Endometrial microvascular endothelial cells (primary cell): Measurements from ENCODE around the gene HSPA1A. TPM values are rescaled to one million over a fixed set of nuclear protein-coding genes. Genes with fewer than 3 reads are reported as not detected.
"Not testable (repeated sequence)": the region's sequence is repeated elsewhere in the genome, so short reads cannot be mapped to it uniquely, and the experiment has no call there.

Source experiments
- in situ Hi-C: cut with HindIII; loops from 2 replicates; pipeline ENCODE4 v1.10.0; 2017; ENCODE audit warnings: low sequenced_read_pairs, low pct_unique_long_range_greater_than_20kb; ENCODE audit errors: inconsistent ontology term
- total RNA-seq: library from RNA; depleted of rRNA; stranded (reverse); fragments of >200 nt; gene quantifications from one replicate; pipeline ENCODE4 v1.2.3, GENCODE V29; 2015; ENCODE audit errors: inconsistent ontology term

Gene HSPA1A
- total RNA-seq, 1 donor from 2014 or later = 171 TPM

DNA sequence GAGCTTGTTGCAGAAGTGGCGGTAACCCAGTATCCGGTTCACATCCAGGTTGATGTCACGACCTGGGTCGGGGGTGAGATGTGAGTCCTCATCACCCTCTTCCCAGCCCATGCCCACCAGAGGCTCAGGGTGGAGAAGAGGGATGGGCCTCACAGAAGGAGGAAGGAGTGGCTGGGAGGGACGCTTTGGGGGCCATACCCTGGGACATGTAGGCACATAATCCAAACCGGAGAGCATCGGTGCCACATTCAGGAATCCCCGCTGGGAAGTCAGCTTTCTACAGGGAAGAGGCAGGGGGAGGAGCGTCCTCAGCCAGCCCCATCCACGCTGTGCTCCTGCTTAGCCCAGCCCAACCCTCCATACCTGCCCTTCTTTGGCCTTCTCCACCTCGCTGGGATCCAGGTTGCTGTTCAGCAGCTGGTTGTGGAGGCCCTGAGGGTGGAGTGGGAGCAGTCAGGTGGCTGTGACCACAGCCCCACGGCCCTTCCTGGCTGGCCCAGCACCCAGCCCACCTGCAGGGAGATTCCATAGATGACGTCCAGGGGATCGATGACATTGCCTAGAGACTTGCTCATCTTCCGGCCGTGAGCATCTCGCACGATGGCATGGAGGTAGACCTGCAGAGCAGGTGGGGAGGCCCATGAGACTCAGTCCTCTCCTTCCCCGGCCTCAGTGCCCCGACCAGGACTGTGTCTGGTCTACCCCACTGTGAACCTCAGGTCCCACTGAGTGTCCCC, 34.7 kb upstream of the HSPA1A start:
- in situ Hi-C loops = no loop called here

DNA sequence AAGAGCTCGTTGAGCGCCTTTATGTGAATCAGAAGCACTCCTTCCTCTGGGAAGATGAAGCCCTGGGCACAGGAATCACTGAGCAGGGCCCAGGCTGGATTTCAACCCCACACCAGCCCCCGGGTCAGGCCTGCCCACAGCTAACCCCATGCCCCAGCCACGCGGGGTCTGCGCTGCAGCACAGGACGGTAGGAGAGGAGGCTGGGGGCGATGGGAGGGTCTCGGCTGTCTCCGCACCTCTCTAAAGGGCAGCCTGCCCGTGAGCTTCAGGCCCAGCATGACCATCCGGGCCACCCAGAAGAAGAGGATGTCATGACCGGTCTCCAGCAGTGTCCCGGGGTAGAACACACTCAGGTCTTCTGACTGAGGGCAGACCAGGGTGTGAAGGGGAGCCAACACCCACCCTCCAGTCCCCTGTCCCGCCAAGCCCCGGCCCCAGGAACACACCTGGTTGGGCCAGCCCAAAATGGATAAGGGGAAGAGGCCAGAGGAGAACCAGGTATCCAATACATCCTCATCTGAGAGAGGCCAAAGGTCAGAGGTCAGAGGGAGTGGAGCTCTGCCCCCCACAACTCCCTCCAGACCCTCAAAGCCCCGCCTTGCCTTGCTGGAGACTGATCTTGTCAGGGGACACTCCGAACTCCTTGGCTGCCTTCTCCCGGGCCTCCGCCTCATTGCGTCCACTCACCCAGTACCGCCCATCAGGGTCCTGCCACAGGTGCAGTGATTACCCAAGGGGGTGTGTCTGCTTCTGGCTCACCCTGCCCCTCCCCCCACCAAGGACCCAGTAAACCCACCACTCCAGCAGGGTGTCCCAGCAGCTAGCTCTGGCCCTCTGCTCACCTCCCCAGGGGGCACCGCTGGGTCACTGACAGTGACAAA, 33.9 kb upstream of the HSPA1A start:
- in situ Hi-C loops = no loop called here

DNA sequence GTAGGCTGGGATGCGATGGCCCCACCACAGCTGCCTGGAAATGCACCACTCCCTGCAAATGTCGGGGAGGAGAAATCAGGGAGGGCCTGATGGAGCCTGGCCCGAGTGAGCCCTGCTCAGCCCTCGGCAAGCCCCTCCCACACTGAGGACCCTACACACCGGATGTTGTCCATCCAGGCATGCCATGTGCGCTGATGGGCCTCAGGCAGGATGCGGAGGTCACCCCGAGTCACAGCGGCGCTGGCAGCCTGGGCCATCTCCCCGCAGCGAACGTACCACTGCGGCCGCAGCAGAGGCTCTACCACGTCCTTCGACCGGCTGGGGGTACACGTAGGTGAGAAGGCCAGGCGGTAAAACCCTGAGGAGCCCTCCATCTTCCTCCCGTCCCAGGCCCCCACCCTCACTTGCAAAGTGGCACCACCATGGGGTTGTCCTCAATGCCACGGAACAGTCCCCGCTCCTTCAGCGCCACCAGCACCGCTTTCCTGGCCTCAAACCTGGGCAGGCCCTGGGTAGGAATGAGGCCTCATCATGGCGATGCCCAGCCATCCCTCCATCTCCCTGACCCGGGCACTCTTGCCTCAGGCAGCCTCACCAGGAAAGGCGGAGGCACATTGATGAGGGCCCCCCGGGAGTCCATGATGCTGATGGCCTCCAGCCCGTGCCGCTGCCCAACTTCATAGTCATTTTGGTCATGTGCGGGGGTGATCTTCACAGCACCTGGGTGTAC, 33.1 kb upstream of the HSPA1A start:
- in situ Hi-C loops = no loop called here

DNA sequence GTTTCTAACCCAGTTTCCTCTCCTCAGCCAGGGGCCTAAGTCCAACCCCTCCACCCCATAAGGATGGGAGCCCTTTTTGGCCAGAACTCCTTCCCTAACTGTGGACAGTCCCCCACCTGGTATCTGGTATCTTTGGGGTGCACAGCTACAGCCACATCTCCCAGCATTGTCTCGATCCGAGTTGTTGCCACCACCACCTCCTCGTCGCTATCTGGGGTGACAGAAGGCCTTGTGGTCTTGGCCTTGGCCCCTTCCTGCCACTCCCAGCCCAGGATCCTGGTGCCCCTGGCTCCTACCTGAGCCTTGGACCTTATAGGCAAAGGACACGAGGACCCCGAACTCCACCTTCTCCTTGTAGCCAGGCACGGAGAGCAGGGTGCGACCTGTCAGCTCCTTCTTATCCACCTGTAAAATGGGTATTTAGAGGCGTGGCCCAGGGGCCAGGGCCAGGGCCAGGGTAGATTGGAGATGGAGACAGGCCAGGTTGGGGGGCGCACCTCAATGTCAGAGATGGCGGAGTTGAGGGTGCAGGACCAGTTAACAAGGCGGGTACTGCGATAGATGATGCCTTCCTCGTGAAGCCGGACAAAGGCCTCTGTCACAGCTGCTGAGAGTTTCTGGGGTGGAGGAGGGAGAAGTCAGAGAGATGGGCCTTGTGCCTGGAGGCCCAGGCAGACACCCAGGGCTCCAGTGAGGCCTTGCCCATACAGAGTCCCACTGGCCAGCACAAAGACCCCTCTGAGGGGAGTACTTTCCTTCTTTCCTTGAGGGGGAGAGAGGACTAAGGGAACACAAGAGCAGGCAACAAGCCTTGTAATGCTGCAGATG, 31.0 kb upstream of the HSPA1A start:
- in situ Hi-C loops = no loop called here

DNA sequence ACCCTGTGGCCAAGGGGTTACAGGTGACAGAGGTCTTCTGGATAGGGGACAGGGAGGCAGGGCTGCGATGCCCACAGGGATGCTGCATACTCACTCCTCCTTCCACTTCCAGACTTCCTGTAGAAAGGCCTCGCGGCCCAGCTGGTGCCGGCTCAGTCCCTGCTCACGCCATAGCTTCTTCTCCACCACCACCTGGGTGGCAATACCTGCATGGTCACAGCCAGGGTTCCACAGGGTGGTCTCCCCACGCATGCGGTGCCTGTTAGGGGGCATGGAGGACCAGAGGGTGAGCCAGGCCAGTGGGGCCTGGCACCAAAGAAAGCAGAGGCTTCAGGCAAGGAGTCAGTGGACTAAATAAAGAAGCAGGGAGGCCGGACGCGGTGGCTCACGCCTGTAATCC, 29.9 kb upstream of the HSPA1A start:
- in situ Hi-C loops = no loop called here

DNA sequence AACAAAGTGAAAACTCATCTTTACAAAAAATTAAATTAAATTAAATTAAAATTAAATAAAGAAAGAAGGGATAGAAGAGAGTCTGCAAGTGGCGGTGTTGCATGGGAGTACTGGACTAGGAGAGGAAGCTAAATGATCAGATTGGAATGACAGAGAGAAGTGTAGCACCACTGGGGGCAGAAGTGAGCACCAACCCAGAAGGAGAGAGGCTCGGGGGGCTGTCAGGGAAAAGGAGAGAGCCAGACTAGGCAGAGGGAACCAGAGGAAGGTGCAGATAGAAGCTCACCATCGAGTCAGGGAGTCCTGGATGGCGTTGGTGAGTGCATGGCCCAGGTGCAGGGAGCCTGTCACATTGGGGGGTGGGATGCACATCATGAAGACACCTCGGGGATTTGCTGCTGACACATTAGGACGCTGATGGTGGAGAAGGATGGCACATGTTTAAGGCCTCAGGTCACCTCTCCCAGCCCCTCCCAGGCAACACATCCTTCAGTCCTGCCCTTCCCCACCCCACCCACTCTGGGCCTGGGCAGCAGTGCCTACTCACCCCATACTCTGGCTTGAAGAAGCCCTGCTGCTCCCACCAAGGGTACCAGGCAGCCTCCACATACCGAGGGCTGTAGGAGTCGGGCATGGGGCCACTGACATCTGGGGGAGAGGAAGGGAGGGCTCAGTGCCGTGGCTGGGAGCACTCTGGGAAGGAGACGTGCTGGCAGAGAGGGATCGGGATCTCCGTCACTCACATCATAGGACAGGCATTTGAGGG, 23.8 kb upstream of the HSPA1A start:
- in situ Hi-C loops = no loop called here

DNA sequence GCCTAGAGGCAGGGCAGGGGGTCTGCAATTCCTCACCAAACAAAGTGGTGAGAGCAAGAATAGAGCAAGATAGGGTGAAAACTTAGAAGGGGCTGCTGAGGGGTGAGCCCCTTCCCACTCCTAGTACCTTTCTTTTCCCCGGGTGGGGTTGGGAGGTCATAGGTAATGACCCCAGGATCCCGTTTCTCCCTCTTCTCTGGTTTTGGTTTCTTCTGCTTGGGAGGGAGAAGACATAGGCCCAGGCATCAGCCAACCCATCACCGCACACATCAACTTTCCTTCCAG, 23.3 kb upstream of the HSPA1A start:
- in situ Hi-C loops = no loop called here

DNA sequence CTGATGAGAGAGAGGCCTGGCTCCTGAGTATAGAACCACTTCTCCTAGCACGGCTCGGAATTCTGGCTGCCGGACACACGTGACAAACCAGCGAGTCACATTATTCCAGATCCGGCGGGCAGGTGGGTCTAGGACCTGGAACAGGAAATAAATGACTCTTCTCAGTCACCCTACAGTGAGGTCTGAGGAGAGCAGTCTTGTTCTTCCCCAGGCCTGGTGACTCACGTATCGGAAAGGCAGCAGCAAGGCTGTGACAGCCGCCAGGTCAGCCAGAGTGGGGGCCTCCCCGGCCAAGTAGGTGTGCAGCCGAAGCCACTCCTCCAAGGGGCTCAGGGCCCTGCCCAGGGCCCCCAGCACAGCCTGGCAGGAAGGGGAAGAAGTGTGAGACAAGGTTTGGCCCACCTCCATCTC, 22.6 kb upstream of the HSPA1A start:
- in situ Hi-C loops = no loop called here

DNA sequence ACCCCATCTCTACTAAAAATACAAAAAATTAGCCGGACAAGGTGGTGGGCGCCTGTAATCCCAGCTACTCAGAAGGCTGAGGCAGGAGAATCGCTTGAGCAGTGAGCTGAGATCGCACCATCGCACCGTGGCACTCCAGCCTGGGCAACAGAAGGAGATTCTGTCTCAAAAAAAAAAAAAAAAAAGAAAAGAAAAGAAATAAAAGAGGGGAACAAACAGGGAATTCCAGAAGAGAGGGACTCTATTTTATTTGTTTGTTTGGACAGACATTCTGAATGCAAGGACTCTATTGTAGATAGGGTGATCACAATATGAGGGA, 21.5 kb upstream of the HSPA1A start:
- in situ Hi-C loops = not testable (repeated sequence)

DNA sequence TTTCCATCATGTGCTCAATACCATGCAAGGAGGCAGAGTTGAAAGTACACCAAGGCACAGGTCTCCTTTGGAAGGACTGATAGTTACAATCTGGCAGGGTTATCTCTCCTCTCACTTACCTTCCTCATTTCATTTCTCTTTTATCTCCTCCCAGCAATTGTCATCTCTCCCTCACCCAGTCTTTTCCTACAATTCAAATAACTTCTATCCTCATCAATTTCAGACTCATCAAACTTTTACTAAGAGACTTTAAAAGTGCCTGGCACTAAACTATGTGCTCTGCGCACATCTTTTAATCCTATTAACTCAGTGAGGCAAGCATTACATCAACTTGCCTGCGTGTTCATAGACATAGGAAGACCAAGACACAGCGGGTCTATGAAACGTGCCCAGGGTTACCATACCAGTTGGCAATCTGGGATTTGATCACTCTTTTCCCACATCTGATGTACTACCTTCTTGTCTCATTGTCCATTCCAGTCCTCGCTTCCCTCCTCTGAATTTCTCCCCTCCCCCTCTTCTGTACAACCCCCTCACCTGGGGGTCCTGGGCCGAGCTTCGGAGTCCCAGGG, 21.0 kb upstream of the HSPA1A start:
- in situ Hi-C loops = no loop called here

DNA sequence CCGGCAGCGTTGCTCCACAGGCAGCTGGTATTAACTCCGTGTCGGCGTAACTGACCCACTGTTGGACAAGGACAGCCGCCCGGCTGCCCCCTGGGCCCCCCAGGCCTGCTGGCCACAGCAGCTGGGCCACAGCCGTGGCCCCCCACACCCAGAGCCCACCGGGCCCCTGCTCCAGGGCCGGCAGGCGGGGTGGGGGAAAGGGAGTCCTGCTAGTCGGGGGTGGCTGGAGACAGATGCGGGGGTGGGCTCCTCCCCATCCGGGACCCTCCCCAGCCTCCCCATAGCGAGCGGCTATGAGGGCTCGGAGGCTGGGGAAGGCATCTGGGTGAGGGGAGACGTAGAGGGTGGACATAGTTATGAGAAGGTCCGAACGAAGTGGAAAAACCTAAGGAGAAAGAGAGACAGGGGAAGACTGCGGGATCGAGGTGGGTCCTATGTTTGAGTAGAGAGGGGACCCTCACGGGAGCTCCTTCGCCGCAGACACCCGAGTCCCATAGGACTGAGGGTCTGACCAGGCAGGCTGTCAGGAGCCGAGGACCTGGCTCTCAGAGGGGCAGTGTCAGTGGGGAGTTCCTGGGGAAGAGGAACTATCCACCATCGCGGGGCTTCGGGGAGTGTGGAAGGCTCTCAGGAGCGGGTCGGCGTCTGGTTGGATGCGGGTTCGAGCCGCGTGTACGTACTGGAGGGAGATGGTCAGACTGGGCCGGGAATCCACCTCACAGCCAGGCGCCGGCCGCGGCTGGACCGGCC, 20.3 kb upstream of the HSPA1A start:
- in situ Hi-C loops = no loop called here

DNA sequence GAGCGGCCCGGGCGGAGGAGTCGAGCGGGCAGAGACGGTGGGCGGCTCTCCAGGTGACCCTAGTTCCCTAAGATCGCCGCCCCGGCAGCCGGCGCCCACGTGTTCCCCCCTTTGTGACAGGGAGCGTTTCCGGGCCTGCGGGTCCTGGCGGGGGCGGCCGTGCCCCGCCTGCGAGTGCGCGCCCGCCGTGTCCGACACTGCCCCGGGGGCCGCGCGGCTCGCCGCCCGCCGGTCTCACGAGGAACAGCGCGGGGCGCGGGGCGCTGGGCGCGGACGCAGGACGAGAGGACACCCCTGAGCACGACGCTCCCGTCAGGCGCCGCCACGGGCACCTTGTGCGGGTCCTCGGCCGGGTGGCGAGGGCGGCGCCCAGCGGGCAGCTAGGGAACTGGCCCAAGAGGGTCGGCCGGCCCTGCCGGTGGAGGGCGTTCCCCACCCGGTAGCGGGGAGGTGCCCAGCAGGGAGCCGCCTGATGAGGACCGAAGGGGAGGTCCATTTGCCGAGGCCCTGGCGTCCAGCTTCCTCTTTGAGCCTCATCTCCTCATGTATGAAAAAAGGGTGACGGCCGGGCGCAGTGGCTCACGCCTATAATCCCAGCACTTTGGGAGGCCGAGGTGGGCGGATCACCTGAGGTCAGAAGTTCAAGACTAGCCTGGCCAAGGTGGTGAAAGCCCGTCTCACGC, 19.6 kb upstream of the HSPA1A start, which contains the start of gene VARS1:
Gene VARS1 (minus strand): TSS at position 137 of the 683 bp plus-strand sequence. CDS start 535 bp downstream, outside the sequence.
- in situ Hi-C loops = no loop called here

DNA sequence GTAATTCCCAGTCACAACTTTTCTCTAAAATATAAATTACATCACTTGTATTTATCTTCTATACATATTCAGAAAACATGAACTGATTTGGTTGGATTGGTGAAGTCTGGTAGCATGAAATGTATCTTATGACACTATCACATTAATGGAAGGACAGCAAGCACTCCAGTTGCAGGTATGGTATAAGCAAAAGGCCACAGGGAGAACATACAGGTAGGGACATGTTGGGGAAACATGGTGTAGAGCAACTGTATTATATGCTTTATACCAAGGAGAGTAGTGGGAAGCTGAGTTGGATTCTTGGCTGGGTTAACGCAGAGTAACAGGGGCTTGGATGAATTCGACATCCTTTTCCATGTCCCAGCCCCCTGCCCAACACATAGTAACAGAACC, 18.4 kb upstream of the HSPA1A start:
- in situ Hi-C loops = no loop called here

DNA sequence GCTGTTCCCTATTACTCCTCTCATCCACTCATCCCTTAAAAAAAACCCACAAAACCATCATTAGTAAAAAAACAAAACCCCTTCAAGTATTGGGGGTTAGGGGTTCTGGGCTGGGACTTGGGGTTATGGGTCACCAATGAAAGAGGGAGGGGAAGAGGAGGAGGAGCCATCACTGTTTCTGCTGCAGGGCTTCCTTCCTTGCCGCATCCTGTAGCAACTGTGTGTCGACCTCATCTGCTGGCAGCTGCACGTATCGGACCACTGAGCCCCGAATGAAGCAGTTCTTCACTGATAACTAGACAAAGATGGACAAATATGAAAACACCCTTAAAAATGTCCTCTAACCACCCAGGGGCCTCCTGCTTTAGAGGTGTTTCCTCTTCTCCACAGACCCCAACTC, 17.8 kb upstream of the HSPA1A start:
- in situ Hi-C loops = no loop called here

DNA sequence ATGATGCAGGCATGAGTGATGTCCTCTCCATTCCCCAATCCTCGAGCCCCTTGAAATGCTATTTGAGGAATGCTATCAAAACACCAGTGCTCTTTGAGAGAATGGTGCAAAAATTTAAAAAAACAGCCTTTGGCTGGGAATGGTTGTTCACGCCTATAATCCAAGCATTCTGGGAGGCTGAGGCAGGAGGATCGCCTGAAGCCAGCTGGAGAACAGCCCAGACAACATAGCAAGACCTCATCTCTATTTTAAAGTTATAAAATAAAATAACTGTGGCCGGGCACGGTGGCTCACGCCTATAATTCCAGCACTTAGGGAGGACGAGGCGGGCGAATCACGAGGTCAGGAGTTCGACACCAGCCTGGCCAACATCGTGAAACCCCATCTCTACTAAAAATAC, 15.6 kb upstream of the HSPA1A start:
- in situ Hi-C loops = no loop called here

DNA sequence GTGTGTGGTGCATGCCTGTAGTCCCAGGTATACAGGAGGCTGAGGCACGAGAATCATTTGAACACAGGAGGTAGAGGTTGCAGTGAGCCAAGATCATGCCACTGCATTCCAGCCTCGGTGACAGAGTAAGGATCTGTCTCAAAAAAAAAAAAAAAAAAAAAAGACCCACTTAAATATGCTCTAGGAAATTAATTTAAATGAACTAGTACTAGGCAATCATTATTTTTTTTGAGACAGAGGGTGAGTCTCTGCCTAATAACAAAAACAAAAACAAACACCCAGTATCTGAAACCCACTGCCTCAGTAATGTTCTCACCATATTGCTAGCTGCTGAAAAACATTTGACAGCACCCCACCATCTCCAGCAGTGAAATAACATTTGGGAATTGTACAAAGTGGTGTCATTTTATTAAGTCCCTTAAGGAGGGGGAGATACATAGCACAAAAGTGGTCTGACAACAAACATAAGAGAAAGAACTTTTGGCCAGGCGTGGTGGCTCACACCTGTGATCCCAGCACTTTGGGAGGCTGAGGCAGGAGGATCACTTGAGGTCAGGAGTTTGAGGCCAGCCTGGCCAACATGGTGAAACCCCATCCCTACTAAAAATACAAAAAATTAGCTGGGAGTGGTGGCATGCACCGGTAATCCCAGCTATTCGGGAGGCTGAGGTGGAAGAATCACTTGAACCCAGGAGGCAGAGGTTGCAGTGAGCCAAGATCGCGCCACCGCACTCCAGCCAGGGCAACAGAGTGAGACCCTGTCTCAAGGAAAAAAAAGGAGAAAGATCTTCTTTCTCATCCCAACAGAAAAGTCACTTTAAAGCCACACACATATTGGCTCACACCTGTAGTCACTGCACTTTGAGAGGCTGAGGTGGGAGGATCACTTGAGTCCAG, 14.1 kb upstream of the HSPA1A start:
- in situ Hi-C loops = not testable (repeated sequence)
